HUES64 (cell line): ENCODE data around the gene MCTP1.
"Not testable (repeated sequence)": the region's sequence is repeated elsewhere in the genome, so short reads cannot be mapped to it uniquely, and the experiment has no call there.

Experiments used
- H3K27ac ChIP-seq: 2 replicates; pipeline ENCODE4 v1.7.0; 2013; ENCODE audit warnings: low read depth, low read length, inconsistent platforms
- H3K27me3 ChIP-seq: 2 replicates; pipeline ENCODE4 v1.6.1; 2013; ENCODE audit warnings: mild to moderate bottlenecking, low read length; ENCODE audit not compliant: insufficient read depth
- H3K36me3 ChIP-seq: 2 replicates; pipeline ENCODE4 v1.6.1; 2013; ENCODE audit warnings: mild to moderate bottlenecking, low read length; ENCODE audit not compliant: insufficient read depth
- H3K4me1 ChIP-seq: 2 replicates; pipeline ENCODE4 v1.6.1; 2013; ENCODE audit warnings: mild to moderate bottlenecking, low read length, moderate library complexity; ENCODE audit not compliant: insufficient read depth
- H3K4me3 ChIP-seq: 2 replicates; pipeline ENCODE4 v1.5.1; 2013; ENCODE audit warnings: mild to moderate bottlenecking, low read length, moderate library complexity
- H3K9ac ChIP-seq: 2 replicates; pipeline ENCODE4 v1.6.1; 2013; ENCODE audit warnings: mild to moderate bottlenecking, low read depth, low read length
- H3K9me3 ChIP-seq: 2 replicates; pipeline ENCODE4 v1.6.1; 2013; ENCODE audit warnings: low read depth, low read length; ENCODE audit not compliant: insufficient read depth
- WGBS: fragments of 150-250, 120-280 bp; methylation state at CpG from one replicate; pipeline ENCODE4 v1.1.7; 2013; ENCODE audit warnings: missing lambda C conversion rate; 5-methylcytosine and 5-hydroxymethylcytosine counted together

The MCTP1 gene

GRCh38 chr5:94845696-94846095 lies 439.2 kb downstream of the MCTP1 start:
- peaks cover 18% of the 10 kb centered on the region for H3K4me1 ChIP-seq
- not testable (repeated sequence) for H3K9me3 ChIP-seq, H3K4me3 ChIP-seq, H3K36me3 ChIP-seq, H3K9ac ChIP-seq, H3K27me3 ChIP-seq, H3K27ac ChIP-seq
- WGBS, result 88% methylated on average over 1 of the region's 1 CpG

DNA sequence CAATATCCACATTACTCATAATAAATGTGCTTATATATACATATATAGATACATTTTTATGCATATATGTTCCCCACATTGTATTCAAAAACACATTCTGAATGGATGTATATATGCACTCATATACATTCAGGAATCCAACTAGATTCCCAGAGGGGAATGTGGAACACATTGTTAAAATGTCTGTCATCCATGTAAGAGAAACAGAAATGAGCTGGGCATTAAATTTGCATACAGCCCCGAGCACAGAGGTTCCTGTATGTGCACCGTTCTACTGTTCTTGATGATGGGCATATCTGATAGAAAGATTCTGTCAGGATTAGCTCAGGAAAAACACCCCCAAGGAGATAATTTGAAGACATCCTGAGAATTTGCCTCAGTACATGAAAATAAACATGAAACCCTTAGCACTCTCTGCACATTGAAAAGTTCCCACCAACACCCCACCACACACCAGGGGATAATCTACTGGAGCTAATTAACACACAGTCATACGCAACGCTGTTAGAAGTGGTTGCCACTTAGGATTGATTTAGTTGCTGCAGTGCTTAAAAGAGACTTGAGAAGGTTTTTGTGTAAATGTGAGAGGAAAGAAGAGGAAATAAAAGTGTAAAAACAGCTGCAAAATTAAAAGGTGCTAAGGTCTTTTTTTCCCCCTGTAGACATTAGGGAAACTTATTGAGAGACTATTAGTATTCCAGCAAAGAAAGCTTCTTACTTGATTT lies 443.1 kb downstream of the MCTP1 start:
- Histone ChIP-seq H3K9me3 (no peaks in the 10 kb centered on the region), H3K27ac (no peak overlapping the region), H3K4me1 (no peaks in the 10 kb centered on the region), H3K36me3 (no peaks in the 10 kb centered on the region), H3K27me3 (no peaks in the 10 kb centered on the region), H3K4me3 (no peak overlapping the region), H3K9ac (no peak overlapping the region)
- 94% methylated on average over 4 of the region's 4 CpGs for WGBS

DNA sequence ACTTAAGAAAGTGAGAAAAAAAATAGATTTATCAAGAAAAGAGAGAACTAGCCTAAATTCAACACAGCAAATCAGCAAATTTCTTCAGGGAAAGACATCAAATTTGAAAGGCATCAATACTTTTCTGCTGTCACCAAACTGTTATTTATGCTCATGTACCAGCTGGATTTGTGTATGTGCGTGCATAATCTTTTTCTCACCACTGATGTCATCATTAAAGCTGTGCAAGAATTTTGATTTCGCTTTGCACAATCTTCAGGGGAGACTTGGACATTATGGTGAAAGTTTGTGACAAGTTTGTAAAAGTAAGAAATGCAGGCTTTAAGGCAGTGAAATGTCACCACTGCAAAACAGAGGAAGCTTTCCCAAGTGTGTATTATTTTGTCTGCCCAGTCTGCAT lies 451.0 kb downstream of the MCTP1 start:
- Histone ChIP-seq H3K4me3 (no peak overlapping the region), H3K9me3 (no peaks in the 10 kb centered on the region), H3K27me3 (no peaks in the 10 kb centered on the region), H3K4me1 (no peaks in the 10 kb centered on the region), H3K36me3 (no peaks in the 10 kb centered on the region), H3K27ac (no peak overlapping the region), H3K9ac (no peak overlapping the region)
- 90% methylated on average over 2 of the region's 2 CpGs for WGBS

DNA sequence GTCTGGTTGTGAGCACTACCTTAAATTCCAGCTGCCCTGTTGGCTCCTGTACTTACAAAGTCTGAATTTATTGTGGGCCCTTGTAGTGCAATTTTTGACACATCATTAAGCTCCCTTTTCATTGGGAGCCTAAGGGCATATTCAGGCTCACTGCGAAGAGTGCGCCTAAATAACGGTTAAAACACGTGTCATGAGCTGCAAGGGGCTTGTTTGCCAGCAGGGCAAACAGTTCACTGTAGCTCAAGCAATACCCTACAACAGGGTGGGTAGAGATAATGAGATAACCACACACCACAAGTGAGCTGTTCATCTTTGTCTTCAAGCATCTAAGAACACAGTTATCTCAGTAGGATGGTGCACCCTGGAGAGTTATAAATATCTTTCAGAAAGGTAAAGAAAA lies 452.2 kb downstream of the MCTP1 start:
- WGBS, result 81% methylated on average over 4 of the region's 4 CpGs
- Histone ChIP-seq H3K4me3 (no peak overlapping the region), H3K9me3 (no peaks in the 10 kb centered on the region), H3K9ac (no peak overlapping the region), H3K27me3 (no peaks in the 10 kb centered on the region), H3K36me3 (no peaks in the 10 kb centered on the region), H3K27ac (no peak overlapping the region), H3K4me1 (no peaks in the 10 kb centered on the region)

DNA sequence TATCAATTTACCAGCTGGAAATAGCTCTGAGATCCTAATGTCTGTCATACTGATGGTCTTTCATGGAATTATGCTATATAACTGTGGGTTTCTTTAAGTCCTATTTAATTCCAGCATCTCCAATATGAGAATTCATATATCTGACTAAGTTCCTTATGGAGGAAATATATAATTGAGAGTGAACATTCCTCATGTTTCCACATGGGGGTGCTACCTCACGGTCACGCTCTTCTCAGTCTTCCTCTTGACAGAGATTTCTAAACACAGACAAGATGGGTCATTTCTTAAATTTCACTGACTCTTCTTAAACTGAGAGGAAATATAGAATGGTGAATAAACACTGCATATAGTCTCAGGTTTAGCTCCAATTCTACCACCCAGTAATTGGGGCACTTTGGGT lies 454.4 kb downstream of the MCTP1 start:
- Histone ChIP-seq H3K4me1 (no peaks in the 10 kb centered on the region), H3K36me3 (no peaks in the 10 kb centered on the region), H3K27me3 (no peaks in the 10 kb centered on the region), H3K9me3 (no peaks in the 10 kb centered on the region), H3K9ac (no peak overlapping the region), H3K4me3 (no peak overlapping the region), H3K27ac (no peak overlapping the region)
- WGBS, result 43% methylated on average over 2 of the region's 2 CpGs

- not testable (repeated sequence) for H3K9ac ChIP-seq, H3K27ac ChIP-seq, H3K4me1 ChIP-seq, H3K4me3 ChIP-seq, H3K27me3 ChIP-seq, H3K9me3 ChIP-seq, H3K36me3 ChIP-seq
- 91% methylated on average over 5 of the region's 5 CpGs for WGBS
These were observed 456.7 kb downstream of the MCTP1 start for GRCh38 chr5:94828222-94828621.

- H3K27ac ChIP-seq, result no peak overlapping the region
- H3K27me3 ChIP-seq, result no peaks in the 10 kb centered on the region
- H3K4me1 ChIP-seq, result no peaks in the 10 kb centered on the region
- WGBS, result 100% methylated on average over 3 of the region's 3 CpGs
- no peaks in the 10 kb centered on the region for H3K36me3 ChIP-seq
- no peak overlapping the region for H3K9ac ChIP-seq
- no peaks in the 10 kb centered on the region for H3K9me3 ChIP-seq
- H3K4me3 ChIP-seq, result no peak overlapping the region
These were observed 464.4 kb downstream of the MCTP1 start for GRCh38 chr5:94820488-94820887.

DNA sequence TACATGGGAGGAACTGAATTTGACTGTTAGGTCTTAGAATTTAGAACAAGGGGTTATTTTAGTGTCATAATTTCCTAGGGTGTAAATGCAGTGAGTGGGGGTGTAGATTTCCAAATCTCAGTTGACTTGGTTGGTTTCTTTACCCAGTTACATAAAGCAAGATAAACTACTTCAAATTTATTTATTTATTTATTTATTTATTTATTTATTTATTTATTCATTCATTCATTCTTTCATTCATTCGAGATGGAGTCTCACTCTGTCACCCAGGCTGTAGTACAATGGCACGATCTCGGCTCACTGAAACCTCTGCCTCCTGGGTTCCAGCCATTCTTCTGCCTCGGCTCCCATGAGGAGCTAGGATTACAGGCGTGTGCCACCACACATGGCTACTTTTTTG lies 466.0 kb downstream of the MCTP1 start:
- Histone ChIP-seq H3K27me3 (no peaks in the 10 kb centered on the region), H3K27ac (no peak overlapping the region), H3K9ac (no peak overlapping the region), H3K9me3 (no peaks in the 10 kb centered on the region), H3K4me3 (no peak overlapping the region), H3K4me1 (no peaks in the 10 kb centered on the region), H3K36me3 (no peaks in the 10 kb centered on the region)
- WGBS, result 76% methylated on average over 5 of the region's 5 CpGs

DNA sequence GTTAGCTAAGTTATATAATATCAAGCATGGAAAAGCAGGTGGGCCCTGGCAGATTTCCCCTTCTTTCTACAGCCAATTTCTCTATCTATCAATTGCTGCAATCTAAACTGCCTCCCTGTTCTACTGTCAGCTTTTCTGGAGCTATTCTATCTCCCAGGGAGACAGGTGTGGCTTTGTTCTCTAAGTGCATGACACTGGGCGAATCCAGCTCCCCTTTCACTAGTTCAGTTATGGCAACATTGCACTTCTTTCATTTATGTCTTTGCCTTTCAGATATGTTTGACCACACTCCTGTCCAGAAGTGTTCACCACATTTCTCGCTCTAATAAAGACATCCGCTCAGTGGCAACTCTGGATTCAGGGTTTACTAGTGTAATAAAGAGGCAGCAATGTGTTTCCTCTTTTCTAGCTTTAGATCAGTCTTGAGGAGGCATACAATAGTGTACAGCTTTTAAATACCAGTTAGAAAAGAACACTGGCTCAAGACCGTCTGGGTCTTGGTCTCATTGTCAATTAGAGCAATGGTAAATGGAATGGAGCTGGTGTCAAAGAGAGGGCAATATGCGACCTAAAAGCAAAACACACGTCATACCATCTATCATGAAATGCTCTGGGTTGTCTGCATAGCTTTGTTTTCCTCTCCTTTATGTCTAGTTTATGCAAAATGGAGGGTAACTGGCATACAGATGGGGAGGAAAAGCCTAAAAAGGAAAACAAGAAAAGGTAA lies 469.4 kb downstream of the MCTP1 start:
- H3K27me3 ChIP-seq, result no peaks in the 10 kb centered on the region
- no peak overlapping the region for H3K4me3 ChIP-seq
- H3K9me3 ChIP-seq, result no peaks in the 10 kb centered on the region
- no peak overlapping the region for H3K27ac ChIP-seq
- H3K36me3 ChIP-seq, result no peaks in the 10 kb centered on the region
- WGBS, result 81% methylated on average over 6 of the region's 6 CpGs
- no peak overlapping the region for H3K9ac ChIP-seq
- H3K4me1 ChIP-seq, result no peaks in the 10 kb centered on the region

DNA sequence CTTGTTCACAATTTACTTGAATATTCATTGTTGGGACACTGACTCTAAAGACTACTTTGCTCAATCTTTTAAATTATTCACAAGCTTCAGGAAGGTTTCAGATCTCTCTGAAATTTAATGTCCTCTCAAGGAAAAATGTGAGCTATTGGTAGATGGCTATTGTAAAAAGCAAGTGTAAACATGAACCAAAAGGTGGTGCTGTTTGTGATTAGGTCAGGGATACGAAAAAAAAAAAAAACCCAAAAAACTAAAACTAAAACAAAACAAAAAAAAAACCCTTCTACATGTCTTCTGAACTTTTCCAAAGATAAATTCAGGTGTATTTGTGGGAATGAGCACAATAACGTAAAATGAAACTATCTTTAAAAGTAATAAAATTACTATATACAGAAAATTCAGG lies 472.7 kb downstream of the MCTP1 start:
- Histone ChIP-seq H3K4me3 (no peak overlapping the region), H3K9me3 (no peaks in the 10 kb centered on the region), H3K27ac (no peak overlapping the region), H3K4me1 (no peaks in the 10 kb centered on the region), H3K9ac (no peak overlapping the region), H3K36me3 (no peaks in the 10 kb centered on the region), H3K27me3 (no peaks in the 10 kb centered on the region)
- no CpG with 5 or more reads among the region's 2 CpGs for WGBS

DNA sequence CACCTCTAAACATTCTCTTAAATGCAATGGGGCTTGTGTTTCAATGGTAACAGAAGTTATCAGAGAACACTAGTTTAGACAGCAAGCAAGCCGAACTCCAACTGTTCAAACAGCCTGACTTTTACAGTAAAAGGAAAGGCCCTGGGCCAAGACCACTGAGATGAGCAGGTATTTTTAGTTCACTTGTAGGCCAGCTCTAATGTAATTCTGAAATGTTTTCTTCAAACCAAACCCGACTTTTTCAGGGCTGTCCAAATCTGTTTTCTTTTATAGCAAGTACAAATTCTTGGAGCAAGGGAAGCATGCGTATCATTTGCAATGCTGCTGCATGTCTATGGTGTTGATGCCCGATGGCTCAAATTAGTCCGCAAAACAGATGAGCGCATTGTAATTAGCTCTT lies 473.6 kb downstream of the MCTP1 start:
- H3K4me3 ChIP-seq, result no peak overlapping the region
- no peaks in the 10 kb centered on the region for H3K27me3 ChIP-seq
- WGBS, result 89% methylated on average over 6 of the region's 6 CpGs
- no peaks in the 10 kb centered on the region for H3K4me1 ChIP-seq
- no peaks in the 10 kb centered on the region for H3K9me3 ChIP-seq
- no peaks in the 10 kb centered on the region for H3K36me3 ChIP-seq
- no peak overlapping the region for H3K27ac ChIP-seq
- no peak overlapping the region for H3K9ac ChIP-seq
